GM13976 (cell line): ENCODE data around the gene GTF3C1.
"Not testable (repeated sequence)": the region's sequence is repeated elsewhere in the genome, so short reads cannot be mapped to it uniquely, and the experiment has no call there.

Experiments
- DNase-seq: peaks from one replicate; pipeline ENCODE4 v3.0.0; 2012; ENCODE audit warnings: low spot score
- in situ Hi-C: fragments of 300-500 bp; cut with MboI; formaldehyde crosslinking; loops from one replicate; pipeline ENCODE4 v1.12.0; 2022; ENCODE audit warnings: low sequenced_read_pairs, mixed read lengths, inconsistent platforms; ENCODE audit not compliant: unreplicated experiment
- TF ChIP-seq, protein P1 (sequence below): IDR thresholded peaks from 2 replicates; pipeline ENCODE4 v1.5.1; 2012; ENCODE audit warnings: borderline replicate concordance, mild to moderate bottlenecking; ENCODE audit not compliant: insufficient read depth; ENCODE audit errors: extremely low read depth, missing control alignments, control extremely low read depth

The GTF3C1 gene

DNA sequence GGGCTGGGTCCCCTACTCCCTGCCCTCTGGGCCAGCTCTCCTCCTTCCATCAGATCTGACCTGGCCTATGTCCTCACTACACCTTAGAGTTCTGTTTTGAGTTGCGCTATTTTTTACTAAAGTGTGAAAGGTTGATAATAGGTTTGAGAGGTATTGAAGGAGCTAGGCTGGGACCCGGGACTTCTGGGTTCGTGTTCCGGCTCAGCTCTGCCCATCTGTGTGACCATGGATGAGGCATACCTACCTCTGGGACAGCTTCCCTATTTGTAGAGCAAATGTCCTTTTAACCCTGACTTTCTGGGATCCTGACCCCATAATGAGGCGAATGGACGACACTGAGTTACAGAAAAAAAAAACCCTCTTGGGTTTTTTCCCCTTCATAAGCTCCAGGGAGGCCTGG lies 111.8 kb downstream of the GTF3C1 start:
- in situ Hi-C loops = no loop called here
- TF ChIP-seq, protein P1, sequence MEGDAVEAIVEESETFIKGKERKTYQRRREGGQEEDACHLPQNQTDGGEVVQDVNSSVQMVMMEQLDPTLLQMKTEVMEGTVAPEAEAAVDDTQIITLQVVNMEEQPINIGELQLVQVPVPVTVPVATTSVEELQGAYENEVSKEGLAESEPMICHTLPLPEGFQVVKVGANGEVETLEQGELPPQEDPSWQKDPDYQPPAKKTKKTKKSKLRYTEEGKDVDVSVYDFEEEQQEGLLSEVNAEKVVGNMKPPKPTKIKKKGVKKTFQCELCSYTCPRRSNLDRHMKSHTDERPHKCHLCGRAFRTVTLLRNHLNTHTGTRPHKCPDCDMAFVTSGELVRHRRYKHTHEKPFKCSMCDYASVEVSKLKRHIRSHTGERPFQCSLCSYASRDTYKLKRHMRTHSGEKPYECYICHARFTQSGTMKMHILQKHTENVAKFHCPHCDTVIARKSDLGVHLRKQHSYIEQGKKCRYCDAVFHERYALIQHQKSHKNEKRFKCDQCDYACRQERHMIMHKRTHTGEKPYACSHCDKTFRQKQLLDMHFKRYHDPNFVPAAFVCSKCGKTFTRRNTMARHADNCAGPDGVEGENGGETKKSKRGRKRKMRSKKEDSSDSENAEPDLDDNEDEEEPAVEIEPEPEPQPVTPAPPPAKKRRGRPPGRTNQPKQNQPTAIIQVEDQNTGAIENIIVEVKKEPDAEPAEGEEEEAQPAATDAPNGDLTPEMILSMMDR = no peak
- no peak for DNase-seq

DNA sequence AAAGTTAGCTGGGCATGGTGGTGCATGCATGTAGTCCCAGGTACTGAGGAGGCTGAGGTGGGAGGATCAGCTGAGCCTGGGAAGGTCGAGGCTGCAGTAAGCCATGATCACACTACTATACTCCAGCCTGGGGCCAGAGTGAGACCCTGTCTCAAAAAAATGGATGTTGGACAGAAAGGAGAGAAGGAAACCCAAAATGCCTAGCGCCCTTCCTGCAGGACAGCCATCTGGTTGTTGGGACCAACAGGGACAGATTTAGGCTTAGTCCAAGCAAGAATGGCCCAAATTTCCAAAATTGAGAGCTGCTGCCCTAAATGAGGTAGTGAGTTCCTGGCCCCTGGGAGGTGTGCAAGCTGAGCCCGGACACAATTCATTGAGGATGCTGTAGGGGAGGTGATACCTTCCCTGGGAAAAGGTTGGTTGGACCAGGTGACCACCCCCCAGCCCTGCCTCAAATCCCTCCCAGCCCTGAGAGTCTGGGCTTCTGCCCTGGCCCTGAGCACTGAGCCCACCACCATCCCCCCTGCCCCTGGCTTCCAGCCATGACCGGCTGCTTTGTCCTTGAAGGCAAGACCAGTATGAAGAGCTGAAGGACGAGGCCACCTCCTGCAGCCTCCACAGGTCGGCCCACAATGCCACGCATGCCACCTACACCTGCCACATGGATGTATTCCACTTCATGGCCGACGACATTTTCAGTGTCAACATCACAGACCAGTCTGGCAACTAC lies 112.6 kb downstream of the GTF3C1 start:
- TF ChIP-seq, protein P1 = no peak
- in situ Hi-C loops = no loop called here

DNA sequence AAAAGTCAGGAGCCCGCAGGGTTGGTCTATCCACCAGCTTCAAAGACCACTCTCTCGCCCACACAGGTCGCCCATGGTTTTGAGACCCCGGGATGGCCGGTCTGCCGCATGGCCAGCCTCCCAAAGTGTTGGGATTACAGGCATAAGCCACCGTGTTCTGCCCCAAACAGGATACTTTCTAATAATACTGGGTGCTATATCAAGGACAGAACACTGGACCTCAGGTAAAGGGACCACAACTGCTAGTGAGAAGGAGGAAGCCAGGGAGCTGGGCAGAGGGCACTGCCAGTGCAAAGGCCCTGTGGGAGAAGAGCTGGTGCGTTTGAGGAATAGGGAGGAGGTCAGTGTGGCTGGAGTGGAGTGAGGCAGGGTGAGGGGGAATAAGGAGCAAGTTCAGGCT lies 113.6 kb downstream of the GTF3C1 start:
- in situ Hi-C loops = no loop called here
- DNase-seq = no peak
- TF ChIP-seq, protein P1 = no peak

More for the DNA sequence above, 112.6 kb downstream of the GTF3C1 start:
- DNase-seq = no peak

DNA sequence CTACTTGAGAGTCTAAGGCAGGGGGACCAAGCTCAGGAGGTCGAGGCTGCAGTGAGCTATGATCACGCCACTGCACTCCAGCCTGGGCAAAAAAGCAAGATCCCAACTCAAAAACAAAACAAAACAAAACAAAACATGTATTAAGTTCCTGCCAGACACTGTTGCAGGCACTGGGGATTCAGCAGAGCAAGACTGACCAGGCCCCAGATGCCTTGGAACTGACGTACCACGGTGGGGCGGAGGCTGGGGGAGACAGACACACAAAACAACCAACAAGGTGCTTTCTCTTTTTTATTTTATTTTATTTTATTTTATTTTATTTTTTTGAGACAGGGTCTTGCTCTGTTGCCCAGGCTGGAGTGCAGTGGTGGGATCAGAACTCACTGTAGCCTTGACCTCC lies 114.6 kb downstream of the GTF3C1 start:
- in situ Hi-C loops = not testable (repeated sequence)

DNA sequence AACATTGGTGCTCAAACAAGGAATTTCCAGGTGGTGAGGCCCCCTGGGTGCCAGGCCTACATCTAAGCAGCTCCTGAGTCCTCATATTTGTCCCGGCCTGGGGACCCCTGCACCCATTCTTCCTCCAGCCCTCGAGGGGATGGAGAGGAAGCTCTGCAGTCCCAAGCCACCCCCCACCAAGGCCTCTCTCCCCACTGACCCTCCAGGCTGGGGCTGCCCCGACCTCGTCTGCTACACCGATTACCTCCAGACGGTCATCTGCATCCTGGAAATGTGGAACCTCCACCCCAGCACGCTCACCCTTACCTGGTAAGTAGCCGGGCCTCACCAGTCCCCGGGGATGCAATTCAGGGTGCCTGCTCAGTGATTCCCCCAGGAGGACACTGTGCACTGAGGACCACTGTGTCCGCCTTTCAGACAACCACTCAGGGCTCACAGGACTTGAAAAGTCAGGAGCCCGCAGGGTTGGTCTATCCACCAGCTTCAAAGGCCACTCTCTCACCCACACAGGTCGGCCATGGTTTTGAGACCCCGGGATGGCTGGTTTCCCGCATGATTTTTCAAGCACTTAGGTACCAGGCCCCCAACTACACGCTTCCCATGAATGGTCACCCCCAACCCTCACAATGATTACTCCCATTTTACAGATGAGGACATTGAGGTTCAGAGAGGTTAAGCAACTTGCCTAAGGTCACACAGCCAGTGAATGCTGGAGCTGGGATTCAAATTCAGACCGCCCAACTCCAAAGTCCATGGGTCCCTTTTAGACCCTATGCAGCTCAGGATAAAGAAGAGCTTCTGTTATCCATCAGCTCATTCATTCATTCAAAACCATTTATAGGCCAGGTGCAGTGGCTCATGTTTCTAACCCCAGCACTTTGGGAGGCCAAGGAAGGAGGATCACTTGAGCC lies 115.3 kb downstream of the GTF3C1 start:
- no peak for DNase-seq
- TF ChIP-seq, protein P1 = no peak
- in situ Hi-C loops = no loop called here

More for the DNA sequence above, 114.6 kb downstream of the GTF3C1 start:
- DNase-seq = not testable (repeated sequence)

DNA sequence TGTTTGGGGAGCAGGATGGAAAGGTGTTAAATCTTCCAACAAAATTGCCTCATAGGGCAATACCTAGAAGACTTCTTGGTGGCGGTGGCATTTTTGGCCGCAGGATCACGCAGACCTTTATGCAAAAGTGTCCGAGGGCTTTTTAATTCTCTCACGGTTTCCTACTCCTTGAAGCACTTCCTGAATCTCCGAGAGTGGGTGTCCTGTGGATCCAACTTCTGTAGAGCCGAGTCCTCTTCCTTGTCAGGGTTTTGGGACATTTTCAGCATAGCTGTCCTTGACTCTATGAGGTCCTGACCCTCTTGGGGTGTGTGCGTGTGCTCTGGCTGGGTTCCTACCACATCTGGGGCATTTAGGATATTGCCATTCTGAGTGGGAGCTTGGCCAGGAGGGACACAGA lies 116.1 kb downstream of the GTF3C1 start:
- DNase-seq = no peak
- TF ChIP-seq, protein P1 = no peak
- in situ Hi-C loops = no loop called here

DNA sequence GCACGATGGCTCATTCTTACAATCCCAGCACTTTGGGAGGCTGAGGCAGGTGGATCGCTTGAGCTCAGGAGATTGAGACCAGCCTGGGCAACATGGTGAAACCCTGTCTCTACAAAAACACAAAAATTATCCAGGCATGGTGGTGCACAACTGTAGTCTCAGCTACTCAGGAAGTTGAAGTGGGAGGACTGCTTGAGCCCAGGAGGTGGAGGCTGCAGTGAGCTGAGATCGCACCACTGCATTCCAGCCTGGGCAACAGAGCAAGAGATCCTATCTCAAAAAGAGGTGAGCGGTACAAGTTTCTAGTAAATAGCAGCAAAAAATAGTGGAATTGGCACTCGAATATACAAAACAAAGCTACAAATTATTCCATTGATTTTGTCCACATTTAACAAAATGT lies 116.5 kb downstream of the GTF3C1 start:
- DNase-seq, in situ Hi-C loops: not testable (repeated sequence)
